GM19467 (cell line): Measurements from ENCODE around the gene SHMT2.
"Not testable (repeated sequence)": the region's sequence is repeated elsewhere in the genome, so short reads cannot be mapped to it uniquely, and the experiment has no call there.

Source experiments
- ATAC-seq: cut with Tn5 transposase; IDR thresholded peaks from one replicate; pipeline ENCODE4 v1.9.1; 2021; ENCODE audit warnings: mild to moderate bottlenecking, moderate library complexity; ENCODE audit not compliant: unreplicated experiment

SHMT2 gene

GRCh38 chr12:57258977-57259970, 29.8 kb downstream of the SHMT2 start:
- ATAC-seq = no peak

GRCh38 chr12:57260366-57260765, 30.9 kb downstream of the SHMT2 start:
- no peak for ATAC-seq

DNA sequence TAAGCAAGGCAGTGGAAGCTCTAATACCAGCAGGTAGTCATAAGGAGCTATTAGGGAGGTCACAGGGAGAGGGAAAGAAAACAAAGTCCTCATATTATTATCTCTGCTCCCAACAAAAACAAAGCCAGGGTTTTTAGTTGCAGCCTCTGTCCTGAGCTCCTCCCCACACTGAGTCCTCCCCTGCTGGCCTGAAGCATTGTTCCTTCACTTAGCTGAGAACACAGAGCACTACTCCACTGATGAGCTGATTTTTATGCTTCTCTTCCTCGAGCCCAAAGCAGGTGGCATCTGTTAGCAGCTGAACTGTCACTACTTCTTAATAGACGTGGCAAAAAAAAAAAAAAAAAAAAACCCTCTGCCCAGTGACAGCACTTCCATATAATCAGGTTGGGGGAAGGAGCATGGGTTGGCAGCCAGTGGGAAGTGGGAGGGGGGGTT, 31.9 kb downstream of the SHMT2 start:
- no peak for ATAC-seq

- no peak for ATAC-seq
These were observed 32.8 kb downstream of the SHMT2 start for GRCh38 chr12:57262126-57262822.

GRCh38 chr12:57263096-57263495, 33.6 kb downstream of the SHMT2 start:
- no peak for ATAC-seq

GRCh38 chr12:57266681-57267080, 37.2 kb downstream of the SHMT2 start:
- ATAC-seq = no peak

DNA sequence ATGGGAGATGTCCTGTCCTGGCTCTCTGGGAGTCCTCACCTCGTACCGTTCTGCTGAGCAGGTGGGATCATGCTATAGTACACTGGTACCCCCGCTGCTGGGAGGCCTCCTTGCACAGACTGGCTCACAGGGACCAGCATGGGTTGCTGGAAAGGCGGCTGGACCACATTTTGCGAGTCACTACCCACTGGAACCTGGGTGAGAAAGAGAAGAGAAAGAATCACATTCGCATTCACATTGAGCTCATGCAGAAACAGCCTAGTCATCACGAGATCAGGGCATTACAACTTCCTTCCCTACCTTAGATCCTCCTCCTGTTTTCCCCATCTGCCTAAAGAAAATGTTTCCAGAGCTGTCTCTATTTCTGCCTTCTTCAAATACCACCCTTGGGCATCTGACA, 38.8 kb downstream of the SHMT2 start:
- no peak for ATAC-seq

- ATAC-seq = no peak
These were observed 41.5 kb downstream of the SHMT2 start for GRCh38 chr12:57270966-57271470.

GRCh38 chr12:57272337-57273151, 43.0 kb downstream of the SHMT2 start:
- no peak for ATAC-seq

- no peak for ATAC-seq
These were observed 44.0 kb downstream of the SHMT2 start for GRCh38 chr12:57273516-57273915.

GRCh38 chr12:57276233-57276632, 46.7 kb downstream of the SHMT2 start:
- not testable (repeated sequence) for ATAC-seq

DNA sequence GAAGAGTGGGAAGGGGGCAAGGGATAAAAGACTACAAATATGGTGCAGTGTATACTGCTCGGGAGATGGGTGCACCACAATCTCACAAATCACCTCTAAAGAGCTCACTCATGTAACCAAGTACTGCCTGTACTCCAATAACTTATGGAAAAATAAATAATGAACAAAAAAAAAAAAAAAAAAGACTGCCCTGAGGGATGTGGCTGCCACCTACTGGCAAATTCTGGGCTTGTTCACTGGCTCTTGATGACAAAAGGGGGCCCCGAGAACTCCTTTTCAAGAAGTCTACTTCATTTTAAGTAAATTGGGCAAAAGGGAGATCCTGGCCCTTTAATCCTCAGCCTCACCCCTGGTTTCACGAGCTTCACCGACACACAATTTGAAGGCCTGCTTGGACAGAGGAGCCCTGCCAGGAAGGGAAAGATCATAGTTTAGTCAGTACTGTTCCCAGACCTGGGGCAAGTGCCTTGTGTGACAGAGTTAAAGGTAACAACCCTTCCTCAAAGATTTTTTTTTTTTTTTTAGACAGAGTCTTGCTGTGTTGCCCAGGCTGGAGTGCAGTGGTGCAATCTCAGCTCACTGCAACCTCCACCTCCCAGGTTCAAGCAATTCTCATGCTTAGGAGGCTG, 47.5 kb downstream of the SHMT2 start:
- no peak for ATAC-seq

GRCh38 chr12:57278465-57279381, 49.2 kb downstream of the SHMT2 start:
- no peak for ATAC-seq

GRCh38 chr12:57280211-57281062, 50.9 kb downstream of the SHMT2 start:
- ATAC-seq = peak; percentile 84

DNA sequence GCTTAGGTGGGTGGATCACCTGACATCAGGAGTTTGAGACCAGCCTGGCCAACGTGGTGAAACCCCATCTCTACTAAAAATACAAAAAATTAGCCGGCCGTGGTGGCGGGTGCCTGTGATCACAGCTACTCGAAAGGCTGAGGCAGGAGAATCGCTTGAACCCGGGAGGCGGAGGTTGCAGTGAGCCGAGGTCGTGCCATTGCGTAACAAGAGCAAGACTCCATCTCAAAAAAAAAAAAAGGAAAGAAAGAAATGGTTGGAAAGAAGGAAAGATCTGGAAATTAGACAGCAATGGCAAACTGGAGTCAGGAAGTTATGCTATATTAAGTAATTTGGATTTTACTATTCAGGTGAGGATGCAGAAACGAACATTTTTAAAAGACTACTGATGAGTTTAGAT, 52.6 kb downstream of the SHMT2 start:
- ATAC-seq = not testable (repeated sequence)
